ENCODE results near the gene BCR. TPM values are rescaled to one million over a fixed set of nuclear protein-coding genes. Genes with fewer than 3 reads are reported as not detected.

The BCR gene
- total and polyA plus RNA-seq, 7 donors = 2.7 to 7.7 (median 6.5) TPM

GRCh38 chr22:23259916-23260644, 79.8 kb downstream of the BCR start:
- intact Hi-C loops (cut with DNase I) = no loop called here
- no peak for TF ChIP-seq CTCF (IDR thresholded peaks at IDR 0.05)
- H3K27ac ChIP-seq = no peak overlapping the region
- H3K4me1 ChIP-seq = peaks cover 15% of the 10 kb centered on the region
- WGBS, 3 donors = 94 to 97% (median 96%) methylated on average over 13 of the region's 13 CpGs
- no peaks in the 10 kb centered on the region for H3K9me3 ChIP-seq
- peaks cover 0 to 12% of the 10 kb centered on the region in 2 donors for H3K36me3 ChIP-seq (ENCODE audit: insufficient read depth in 1 of 2, low read depth in 1 of 2)
- no peak overlapping the region for H3K4me3 ChIP-seq
- DNase-seq (no peak), ATAC-seq (no peak)
- no peaks in the 10 kb centered on the region for H3K27me3 ChIP-seq (ENCODE audit: insufficient read depth in 3 of 3, low read length in 2 of 3)

- no peak for TF ChIP-seq CTCF (IDR thresholded peaks at IDR 0.05)
- 95 to 97% (median 96%) methylated on average over 21 of the region's 21 CpGs for WGBS, 3 donors
- Histone ChIP-seq H3K9me3 (no peaks in the 10 kb centered on the region), H3K4me3 (no peak overlapping the region), H3K27ac (no peak overlapping the region), H3K36me3 (ENCODE audit: insufficient read depth in 1 of 2, low read depth in 1 of 2) (peaks cover 0 to 12% of the 10 kb centered on the region in 2 donors), H3K4me1 (peaks cover 15% of the 10 kb centered on the region), H3K27me3 (ENCODE audit: insufficient read depth in 3 of 3, low read length in 2 of 3) (no peaks in the 10 kb centered on the region)
- DNase-seq (no peak), ATAC-seq (no peak)
- intact Hi-C loops (cut with DNase I) = no loop called here
Observed at GRCh38 chr22:23260645-23261581, 80.6 kb downstream of the BCR start.

GRCh38 chr22:23261900-23262450, 81.7 kb downstream of the BCR start:
- Histone ChIP-seq H3K4me1 (peaks cover 8% of the 10 kb centered on the region), H3K4me3 (no peak overlapping the region), H3K36me3 (ENCODE audit: insufficient read depth in 1 of 2, low read depth in 1 of 2) (peaks cover 0 to 12% of the 10 kb centered on the region in 2 donors), H3K9me3 (no peaks in the 10 kb centered on the region), H3K27ac (no peak overlapping the region), H3K27me3 (ENCODE audit: insufficient read depth in 3 of 3, low read length in 2 of 3) (no peaks in the 10 kb centered on the region)
- no peak for TF ChIP-seq CTCF (IDR thresholded peaks at IDR 0.05)
- 82 to 93% (median 88%) methylated on average over 9 to 10 of the region's 10 CpGs for WGBS, 3 donors
- ATAC-seq (no peak), DNase-seq (no peak)
- intact Hi-C loops (cut with DNase I) = no loop called here

- Histone ChIP-seq H3K4me3 (no peak overlapping the region), H3K4me1 (peaks cover under 1% of the 10 kb centered on the region), H3K27me3 (ENCODE audit: insufficient read depth in 3 of 3, low read length in 2 of 3) (no peaks in the 10 kb centered on the region), H3K9me3 (no peaks in the 10 kb centered on the region), H3K36me3 (ENCODE audit: insufficient read depth in 1 of 2, low read depth in 1 of 2) (peaks cover 0 to 12% of the 10 kb centered on the region in 2 donors), H3K27ac (no peak overlapping the region)
- WGBS, 3 donors = 65 to 85% (median 82%) methylated on average over 41 to 60 of the region's 60 CpGs
- intact Hi-C loops (cut with DNase I) = no loop called here
- ATAC-seq (no peak), DNase-seq (no peak)
- no peak for TF ChIP-seq CTCF (IDR thresholded peaks at IDR 0.05)
Observed at GRCh38 chr22:23262518-23263332, 82.4 kb downstream of the BCR start.
